ENCODE data around the gene SYT2. TPM values are rescaled to one million over a fixed set of nuclear protein-coding genes. Genes with fewer than 3 reads are reported as not detected.
"Not testable (repeated sequence)": the region's sequence is repeated elsewhere in the genome, so short reads cannot be mapped to it uniquely, and the experiment has no call there.

Gene SYT2
- polyA plus RNA-seq, 2 donors, result 0.01 to 0.04 TPM

GRCh38 chr1:202621446-202621845 lies 88.8 kb downstream of the SYT2 start:
- Histone ChIP-seq H3K27me3 (ENCODE audit: control insufficient read depth in 1 of 2, insufficient read depth in 2 of 2, low read length in 2 of 2) (no peaks in the 10 kb centered on the region), H3K27ac (ENCODE audit: low read depth in 2 of 2, low read length in 1 of 2) (no peak overlapping the region), H3K4me3 (ENCODE audit: low read depth in 1 of 2, low read length in 2 of 2) (no peak overlapping the region), H3K9me3 (ENCODE audit: control insufficient read depth in 2 of 2, insufficient read depth in 1 of 2, low read depth in 1 of 2, low read length in 1 of 2) (peaks cover 0 to 2% of the 10 kb centered on the region in 2 donors), H3K4me1 (ENCODE audit: control insufficient read depth in 2 of 2, insufficient read depth in 2 of 2, low read length in 1 of 2) (peaks cover 0 to 9% of the 10 kb centered on the region in 2 donors), H3K36me3 (ENCODE audit: control insufficient read depth in 2 of 2, insufficient read depth in 2 of 2, low read length in 1 of 2) (no peaks in the 10 kb centered on the region)
- 90 to 94% methylated on average over 3 of the region's 3 CpGs for WGBS, 2 donors

- H3K4me3 ChIP-seq (ENCODE audit: low read depth in 1 of 2, low read length in 2 of 2); H3K27ac ChIP-seq (ENCODE audit: low read depth in 2 of 2, low read length in 1 of 2); H3K4me1 ChIP-seq (ENCODE audit: control insufficient read depth in 2 of 2, insufficient read depth in 2 of 2, low read length in 1 of 2); H3K36me3 ChIP-seq (ENCODE audit: control insufficient read depth in 2 of 2, insufficient read depth in 2 of 2, low read length in 1 of 2); H3K9me3 ChIP-seq (ENCODE audit: control insufficient read depth in 2 of 2, insufficient read depth in 1 of 2, low read depth in 1 of 2, low read length in 1 of 2); H3K27me3 ChIP-seq (ENCODE audit: control insufficient read depth in 1 of 2, insufficient read depth in 2 of 2, low read length in 2 of 2): not testable (repeated sequence)
- WGBS, 2 donors, result 90 to 100% methylated on average over 1 to 2 of the region's 2 CpGs
Observed at GRCh38 chr1:202620036-202620435, 90.2 kb downstream of the SYT2 start.

GRCh38 chr1:202619505-202619904 lies 90.7 kb downstream of the SYT2 start:
- Histone ChIP-seq H3K27me3 (ENCODE audit: control insufficient read depth in 1 of 2, insufficient read depth in 2 of 2, low read length in 2 of 2) (no peaks in the 10 kb centered on the region), H3K4me3 (ENCODE audit: low read depth in 1 of 2, low read length in 2 of 2) (no peak overlapping the region), H3K9me3 (ENCODE audit: control insufficient read depth in 2 of 2, insufficient read depth in 1 of 2, low read depth in 1 of 2, low read length in 1 of 2) (peaks cover 0 to 2% of the 10 kb centered on the region in 2 donors), H3K27ac (ENCODE audit: low read depth in 2 of 2, low read length in 1 of 2) (no peak overlapping the region), H3K36me3 (ENCODE audit: control insufficient read depth in 2 of 2, insufficient read depth in 2 of 2, low read length in 1 of 2) (no peaks in the 10 kb centered on the region), H3K4me1 (ENCODE audit: control insufficient read depth in 2 of 2, insufficient read depth in 2 of 2, low read length in 1 of 2) (peaks cover 0 to 11% of the 10 kb centered on the region in 2 donors)
- WGBS, 2 donors, result 72 to 74% methylated on average over 2 of the region's 2 CpGs

GRCh38 chr1:202619012-202619411 lies 91.2 kb downstream of the SYT2 start:
- not testable (repeated sequence) for H3K36me3 ChIP-seq (ENCODE audit: control insufficient read depth in 2 of 2, insufficient read depth in 2 of 2, low read length in 1 of 2); H3K4me3 ChIP-seq (ENCODE audit: low read depth in 1 of 2, low read length in 2 of 2); H3K9me3 ChIP-seq (ENCODE audit: control insufficient read depth in 2 of 2, insufficient read depth in 1 of 2, low read depth in 1 of 2, low read length in 1 of 2); H3K27me3 ChIP-seq (ENCODE audit: control insufficient read depth in 1 of 2, insufficient read depth in 2 of 2, low read length in 2 of 2); H3K27ac ChIP-seq (ENCODE audit: low read depth in 2 of 2, low read length in 1 of 2)
- 54 to 55% methylated on average over 11 of the region's 11 CpGs for WGBS, 2 donors
- peaks cover 0 to 11% of the 10 kb centered on the region in 2 donors for H3K4me1 ChIP-seq (ENCODE audit: control insufficient read depth in 2 of 2, insufficient read depth in 2 of 2, low read length in 1 of 2)

GRCh38 chr1:202616355-202616915 lies 93.8 kb downstream of the SYT2 start:
- Histone ChIP-seq H3K4me1 (ENCODE audit: control insufficient read depth in 2 of 2, insufficient read depth in 2 of 2, low read length in 1 of 2) (peaks cover 0 to 11% of the 10 kb centered on the region in 2 donors), H3K36me3 (ENCODE audit: control insufficient read depth in 2 of 2, insufficient read depth in 2 of 2, low read length in 1 of 2) (no peaks in the 10 kb centered on the region), H3K27ac (ENCODE audit: low read depth in 2 of 2, low read length in 1 of 2) (no peak overlapping the region), H3K27me3 (ENCODE audit: control insufficient read depth in 1 of 2, insufficient read depth in 2 of 2, low read length in 2 of 2) (no peaks in the 10 kb centered on the region), H3K4me3 (ENCODE audit: low read depth in 1 of 2, low read length in 2 of 2) (no peak overlapping the region), H3K9me3 (ENCODE audit: control insufficient read depth in 2 of 2, insufficient read depth in 1 of 2, low read depth in 1 of 2, low read length in 1 of 2) (peaks cover 0 to 2% of the 10 kb centered on the region in 2 donors)
- WGBS, 2 donors, result 87 to 88% methylated on average over 13 of the region's 13 CpGs

- 47 to 57% methylated on average over 11 of the region's 11 CpGs for WGBS, 2 donors
- H3K4me3 ChIP-seq (ENCODE audit: low read depth in 1 of 2, low read length in 2 of 2), result no peak overlapping the region
- H3K27ac ChIP-seq (ENCODE audit: low read depth in 2 of 2, low read length in 1 of 2), result no peak overlapping the region
- peaks cover 0 to 2% of the 10 kb centered on the region in 2 donors for H3K9me3 ChIP-seq (ENCODE audit: control insufficient read depth in 2 of 2, insufficient read depth in 1 of 2, low read depth in 1 of 2, low read length in 1 of 2)
- no peaks in the 10 kb centered on the region for H3K36me3 ChIP-seq (ENCODE audit: control insufficient read depth in 2 of 2, insufficient read depth in 2 of 2, low read length in 1 of 2)
- peaks cover 0 to 11% of the 10 kb centered on the region in 2 donors for H3K4me1 ChIP-seq (ENCODE audit: control insufficient read depth in 2 of 2, insufficient read depth in 2 of 2, low read length in 1 of 2)
- no peaks in the 10 kb centered on the region for H3K27me3 ChIP-seq (ENCODE audit: control insufficient read depth in 1 of 2, insufficient read depth in 2 of 2, low read length in 2 of 2)
Observed at GRCh38 chr1:202615501-202616354, 94.5 kb downstream of the SYT2 start.

GRCh38 chr1:202615208-202615500 lies 95.1 kb downstream of the SYT2 start:
- not testable (repeated sequence) for H3K27ac ChIP-seq (ENCODE audit: low read depth in 2 of 2, low read length in 1 of 2)

GRCh38 chr1:202614363-202615207 lies 95.7 kb downstream of the SYT2 start:
- H3K9me3 ChIP-seq (ENCODE audit: control insufficient read depth in 2 of 2, insufficient read depth in 1 of 2, low read depth in 1 of 2, low read length in 1 of 2); H3K27ac ChIP-seq (ENCODE audit: low read depth in 2 of 2, low read length in 1 of 2); H3K4me3 ChIP-seq (ENCODE audit: low read depth in 1 of 2, low read length in 2 of 2); H3K27me3 ChIP-seq (ENCODE audit: control insufficient read depth in 1 of 2, insufficient read depth in 2 of 2, low read length in 2 of 2); H3K36me3 ChIP-seq (ENCODE audit: control insufficient read depth in 2 of 2, insufficient read depth in 2 of 2, low read length in 1 of 2): not testable (repeated sequence)
- WGBS, 2 donors, result 68 to 77% methylated on average over 11 of the region's 11 CpGs
- H3K4me1 ChIP-seq (ENCODE audit: control insufficient read depth in 2 of 2, insufficient read depth in 2 of 2, low read length in 1 of 2), result peaks cover 0 to 11% of the 10 kb centered on the region in 2 donors

More at GRCh38 chr1:202615208-202615500, 95.1 kb downstream of the SYT2 start:
- H3K36me3 ChIP-seq (ENCODE audit: control insufficient read depth in 2 of 2, insufficient read depth in 2 of 2, low read length in 1 of 2); H3K9me3 ChIP-seq (ENCODE audit: control insufficient read depth in 2 of 2, insufficient read depth in 1 of 2, low read depth in 1 of 2, low read length in 1 of 2); H3K27me3 ChIP-seq (ENCODE audit: control insufficient read depth in 1 of 2, insufficient read depth in 2 of 2, low read length in 2 of 2); H3K4me3 ChIP-seq (ENCODE audit: low read depth in 1 of 2, low read length in 2 of 2): not testable (repeated sequence)
- 50 to 65% methylated on average over 1 of the region's 1 CpG for WGBS, 2 donors
- peaks cover 0 to 11% of the 10 kb centered on the region in 2 donors for H3K4me1 ChIP-seq (ENCODE audit: control insufficient read depth in 2 of 2, insufficient read depth in 2 of 2, low read length in 1 of 2)

GRCh38 chr1:202613571-202613970 lies 96.7 kb downstream of the SYT2 start:
- no peak overlapping the region for H3K4me3 ChIP-seq (ENCODE audit: low read depth in 1 of 2, low read length in 2 of 2)
- H3K27me3 ChIP-seq (ENCODE audit: control insufficient read depth in 1 of 2, insufficient read depth in 2 of 2, low read length in 2 of 2), result no peaks in the 10 kb centered on the region
- H3K9me3 ChIP-seq (ENCODE audit: control insufficient read depth in 2 of 2, insufficient read depth in 1 of 2, low read depth in 1 of 2, low read length in 1 of 2), result peaks cover 0 to 2% of the 10 kb centered on the region in 2 donors
- H3K36me3 ChIP-seq (ENCODE audit: control insufficient read depth in 2 of 2, insufficient read depth in 2 of 2, low read length in 1 of 2), result no peaks in the 10 kb centered on the region
- 89 to 94% methylated on average over 4 of the region's 4 CpGs for WGBS, 2 donors
- no peak overlapping the region for H3K27ac ChIP-seq (ENCODE audit: low read depth in 2 of 2, low read length in 1 of 2)
- peaks cover 0 to 8% of the 10 kb centered on the region in 2 donors for H3K4me1 ChIP-seq (ENCODE audit: control insufficient read depth in 2 of 2, insufficient read depth in 2 of 2, low read length in 1 of 2)
